HG02973 (cell line): Measurements from ENCODE around the gene SPNS1.
"Not testable (repeated sequence)": the region's sequence is repeated elsewhere in the genome, so short reads cannot be mapped to it uniquely, and the experiment has no call there.

Source experiments
- ATAC-seq: cut with Tn5 transposase; IDR thresholded peaks from one replicate; pipeline ENCODE4 v1.9.1; 2021; ENCODE audit warnings: moderate library complexity; ENCODE audit not compliant: unreplicated experiment

SPNS1 gene

DNA sequence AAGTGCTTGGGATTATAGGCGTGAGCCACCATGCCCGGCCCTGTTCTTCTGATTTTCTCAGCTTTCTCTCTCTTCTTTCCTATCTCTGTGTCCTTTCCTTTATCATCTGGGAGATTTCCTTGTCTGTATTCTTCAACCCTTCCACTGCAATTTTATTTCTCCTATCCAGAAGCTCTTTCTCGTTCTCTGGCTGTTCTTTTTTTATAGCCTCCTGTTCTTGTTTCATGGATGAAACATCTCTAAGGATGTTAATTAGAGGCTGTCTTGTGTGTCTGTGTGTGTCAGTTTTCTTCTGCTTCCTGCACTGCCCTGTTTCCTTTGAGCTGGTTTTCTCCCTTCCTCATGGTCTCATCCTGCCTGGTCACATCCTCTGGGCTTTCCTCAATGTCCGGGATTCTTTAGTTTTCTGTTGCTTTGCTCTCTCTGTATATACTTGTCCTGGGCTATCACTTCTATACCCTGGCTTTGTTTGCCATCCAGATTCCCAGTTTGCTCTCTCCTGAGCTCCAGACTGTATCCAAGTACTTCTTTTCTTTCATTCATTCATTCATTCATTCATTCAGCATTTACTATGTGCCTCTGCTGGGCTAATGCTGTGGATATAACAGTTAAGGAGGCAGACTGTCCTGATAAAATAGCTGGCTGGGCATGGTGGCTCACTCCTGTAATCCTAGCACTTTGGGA is 12.7 kb downstream of the SPNS1 start:
- no peak for ATAC-seq

- ATAC-seq: no peak
These were observed 14.8 kb downstream of the SPNS1 start for GRCh38 chr16:28989363-28989762.

DNA sequence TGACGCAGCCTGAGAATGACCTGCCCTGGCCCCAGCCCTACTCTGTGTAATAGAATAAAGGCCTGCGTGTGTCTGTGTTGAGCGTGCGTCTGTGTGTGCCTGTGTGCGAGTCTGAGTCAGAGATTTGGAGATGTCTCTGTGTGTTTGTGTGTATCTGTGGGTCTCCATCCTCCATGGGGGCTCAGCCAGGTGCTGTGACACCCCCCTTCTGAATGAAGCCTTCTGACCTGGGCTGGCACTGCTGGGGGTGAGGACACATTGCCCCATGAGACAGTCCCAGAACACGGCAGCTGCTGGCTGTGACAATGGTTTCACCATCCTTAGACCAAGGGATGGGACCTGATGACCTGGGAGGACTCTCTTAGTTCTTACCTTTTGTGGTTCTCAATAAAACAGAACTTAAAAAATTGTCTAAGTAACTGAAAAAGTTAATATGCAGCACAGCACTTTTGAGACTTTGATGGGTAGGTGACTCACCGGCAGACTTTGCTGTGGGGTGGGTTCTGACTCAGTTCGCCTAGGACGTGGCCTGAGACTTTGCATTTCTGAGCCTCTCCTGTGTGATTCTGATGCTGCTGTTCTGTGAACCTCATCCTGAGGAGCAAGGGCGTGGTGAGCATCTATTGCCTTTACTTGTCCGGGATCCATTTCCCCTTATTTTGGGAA is 15.9 kb downstream of the SPNS1 start:
- no peak for ATAC-seq

- no peak for ATAC-seq
These were observed 17.1 kb downstream of the SPNS1 start for GRCh38 chr16:28991687-28992086.

DNA sequence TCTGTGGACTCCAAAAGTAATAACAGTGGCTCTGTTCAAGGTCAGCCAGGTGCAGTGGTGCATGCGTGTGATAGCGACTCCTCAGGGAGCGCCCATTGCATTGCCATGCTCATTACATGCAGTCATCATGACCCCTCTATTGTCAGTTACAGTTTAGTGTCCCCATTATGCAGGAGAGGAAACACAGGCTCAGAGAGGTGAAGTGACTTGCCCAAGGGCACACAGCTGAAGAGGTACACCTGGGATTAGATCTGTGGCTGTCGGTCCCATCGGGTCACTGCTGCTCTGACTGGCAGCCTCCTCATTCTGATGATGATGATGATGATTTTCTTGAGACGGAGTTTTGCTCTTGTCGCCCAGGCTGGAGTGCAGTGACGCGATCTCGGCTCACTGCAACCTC is 17.9 kb downstream of the SPNS1 start:
- ATAC-seq: no peak

GRCh38 chr16:28998837-28999236 is 24.3 kb downstream of the SPNS1 start:
- no peak for ATAC-seq

GRCh38 chr16:28999577-28999976 is 25.0 kb downstream of the SPNS1 start:
- ATAC-seq: no peak

DNA sequence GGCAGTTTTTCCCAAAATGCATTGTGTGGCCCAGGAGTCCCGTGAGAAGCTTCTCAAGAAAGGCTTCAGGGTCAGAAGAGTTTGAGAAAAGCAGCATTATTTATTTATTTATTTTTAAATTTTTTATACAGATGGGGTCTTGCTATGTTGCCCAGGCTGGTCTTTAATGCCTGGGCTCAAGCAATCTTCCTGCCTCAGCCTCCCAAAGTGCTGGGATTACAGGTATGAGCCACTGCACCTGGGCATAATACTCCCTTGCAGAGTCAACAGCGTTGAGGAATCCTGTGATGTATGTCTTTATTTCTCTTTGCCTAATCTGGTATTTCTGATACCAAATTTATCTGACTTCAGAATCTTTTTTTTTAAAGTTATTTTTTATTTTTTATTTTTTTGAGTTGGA is 25.4 kb downstream of the SPNS1 start:
- no peak for ATAC-seq

DNA sequence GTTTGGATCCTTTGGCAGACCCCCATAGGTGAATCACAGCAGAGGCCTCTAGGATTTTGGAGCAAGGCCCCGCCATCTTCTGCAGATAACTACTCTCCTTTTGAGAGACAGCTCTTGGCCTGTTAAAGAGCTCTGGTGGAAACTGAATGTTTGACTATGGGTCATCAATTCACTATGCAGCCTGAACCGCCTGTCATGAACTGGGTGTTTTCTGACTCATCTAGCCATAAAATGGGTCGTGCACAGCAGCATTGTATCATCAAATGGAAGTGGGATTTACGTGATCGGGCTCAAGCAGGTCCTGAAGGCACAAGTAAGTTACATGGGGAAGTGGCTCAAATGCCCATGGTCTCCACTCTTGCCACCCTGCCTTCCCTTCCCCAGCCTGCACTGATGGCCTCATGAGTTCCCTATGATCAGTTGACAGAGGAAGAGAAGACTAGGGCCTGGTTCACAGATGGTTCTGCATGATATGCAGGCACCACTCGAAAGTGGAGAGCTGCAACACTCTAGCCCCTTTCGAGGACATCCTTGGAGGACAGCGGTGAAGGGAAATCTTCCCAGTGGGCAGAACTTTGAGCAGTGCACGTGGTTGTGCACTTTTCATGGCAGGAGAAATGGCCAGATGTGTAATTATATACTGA is 30.0 kb downstream of the SPNS1 start:
- ATAC-seq: not testable (repeated sequence)

DNA sequence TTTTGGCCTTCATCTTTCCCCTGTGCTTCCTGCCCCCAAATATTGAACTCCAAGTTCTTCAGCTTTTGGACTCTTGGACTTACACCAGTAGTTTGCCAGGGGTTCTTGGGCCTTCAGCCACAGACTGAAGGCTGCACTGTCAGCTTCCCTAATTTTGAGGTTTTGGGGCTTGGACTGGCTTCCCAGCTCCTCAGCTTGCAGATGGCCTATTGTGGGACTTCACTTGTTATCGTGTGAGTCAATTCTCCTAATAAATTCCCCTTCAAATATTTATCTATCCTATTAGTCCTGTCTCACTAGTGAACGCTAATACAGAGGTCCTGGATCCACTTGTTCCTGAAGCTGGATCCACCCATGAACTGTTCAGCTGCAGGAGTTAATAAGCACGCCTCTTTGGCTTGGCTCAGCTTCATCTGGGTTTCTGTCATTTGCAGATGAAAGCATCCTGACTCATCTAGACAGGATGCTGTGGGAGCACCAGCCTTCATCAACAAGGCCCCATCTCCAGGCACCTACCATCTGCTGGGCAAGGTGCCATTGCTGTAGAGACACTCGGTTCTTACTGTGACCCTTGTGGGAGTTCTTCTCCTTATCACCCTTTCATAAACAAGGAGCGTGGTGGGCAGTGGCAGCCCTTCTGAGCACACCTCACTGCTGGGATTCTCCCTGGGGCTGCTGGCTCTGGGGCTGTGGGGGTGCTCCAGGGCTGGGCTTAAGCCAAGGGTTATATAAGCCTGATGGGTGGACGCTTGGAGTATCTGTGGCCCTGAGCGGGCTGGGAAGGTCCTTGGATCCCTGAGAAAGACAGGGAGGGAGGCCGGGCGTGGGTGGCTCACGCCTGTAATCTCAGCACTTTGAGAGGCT is 33.4 kb downstream of the SPNS1 start:
- ATAC-seq: no peak

GRCh38 chr16:29009050-29009837 is 34.7 kb downstream of the SPNS1 start:
- ATAC-seq: no peak

DNA sequence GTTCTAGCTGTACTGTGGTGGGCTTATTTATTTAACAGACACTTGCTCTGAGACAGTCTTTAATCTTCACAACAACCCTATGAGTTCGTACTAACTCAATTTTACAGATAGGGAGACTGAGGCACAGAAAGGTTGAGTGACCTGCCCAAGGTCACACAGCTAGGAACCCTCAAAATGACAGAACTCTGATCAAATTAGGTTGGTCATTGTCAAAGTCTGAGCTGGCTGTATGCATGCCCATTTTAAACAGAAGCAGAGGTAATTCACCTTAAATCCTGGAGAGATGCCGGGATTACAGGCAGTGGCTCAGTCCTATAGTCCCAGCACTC is 35.2 kb downstream of the SPNS1 start:
- no peak for ATAC-seq

DNA sequence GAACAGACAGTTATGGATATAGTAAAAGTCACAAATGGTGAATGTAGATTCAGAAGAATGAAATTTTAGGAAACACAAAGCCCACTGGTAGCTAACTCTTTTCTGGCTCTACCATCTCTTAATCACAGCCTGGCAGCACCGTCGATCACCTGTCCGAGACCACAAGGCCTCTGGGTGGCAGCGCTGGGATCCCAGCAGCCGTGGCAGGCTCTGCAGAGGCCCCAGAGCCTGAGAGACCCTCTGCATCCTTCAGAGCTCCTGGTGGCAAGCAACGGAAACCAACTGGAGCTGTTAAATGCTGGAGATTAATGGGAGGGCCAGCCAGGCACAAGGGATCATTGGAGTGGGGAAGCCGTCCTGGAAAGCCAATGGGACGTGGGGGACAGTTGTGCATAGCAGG is 36.5 kb downstream of the SPNS1 start:
- ATAC-seq: no peak

GRCh38 chr16:29011851-29012250 is 37.3 kb downstream of the SPNS1 start:
- ATAC-seq: no peak

- no peak for ATAC-seq
These were observed 38.5 kb downstream of the SPNS1 start for GRCh38 chr16:29012913-29013553.

DNA sequence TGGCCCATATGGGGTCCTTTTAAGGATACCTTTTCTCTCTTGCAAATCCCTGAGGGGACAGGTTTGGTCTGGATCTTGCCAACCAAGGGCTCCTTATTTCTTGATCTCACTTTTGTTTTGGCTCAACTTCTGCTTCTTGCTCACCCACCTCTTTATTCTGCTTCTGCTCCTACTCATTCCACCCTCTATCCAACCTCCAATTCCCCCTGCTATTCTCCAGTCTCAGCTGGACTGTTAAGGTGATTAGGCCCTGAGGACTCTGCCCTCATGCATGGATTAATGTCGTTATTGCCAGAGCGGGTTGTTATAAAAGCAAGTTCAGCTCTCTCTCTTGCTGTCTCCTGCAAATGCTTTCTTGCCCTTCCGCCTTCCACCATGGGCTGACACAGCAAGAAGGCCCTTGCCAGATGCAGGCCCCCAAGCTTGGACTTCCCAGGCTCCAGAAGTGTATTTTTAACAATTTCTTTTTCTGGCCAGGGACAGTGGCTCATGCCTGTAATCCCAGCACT is 40.0 kb downstream of the SPNS1 start:
- ATAC-seq: no peak

- no peak for ATAC-seq
These were observed 47.6 kb downstream of the SPNS1 start for GRCh38 chr16:29022196-29022595.

DNA sequence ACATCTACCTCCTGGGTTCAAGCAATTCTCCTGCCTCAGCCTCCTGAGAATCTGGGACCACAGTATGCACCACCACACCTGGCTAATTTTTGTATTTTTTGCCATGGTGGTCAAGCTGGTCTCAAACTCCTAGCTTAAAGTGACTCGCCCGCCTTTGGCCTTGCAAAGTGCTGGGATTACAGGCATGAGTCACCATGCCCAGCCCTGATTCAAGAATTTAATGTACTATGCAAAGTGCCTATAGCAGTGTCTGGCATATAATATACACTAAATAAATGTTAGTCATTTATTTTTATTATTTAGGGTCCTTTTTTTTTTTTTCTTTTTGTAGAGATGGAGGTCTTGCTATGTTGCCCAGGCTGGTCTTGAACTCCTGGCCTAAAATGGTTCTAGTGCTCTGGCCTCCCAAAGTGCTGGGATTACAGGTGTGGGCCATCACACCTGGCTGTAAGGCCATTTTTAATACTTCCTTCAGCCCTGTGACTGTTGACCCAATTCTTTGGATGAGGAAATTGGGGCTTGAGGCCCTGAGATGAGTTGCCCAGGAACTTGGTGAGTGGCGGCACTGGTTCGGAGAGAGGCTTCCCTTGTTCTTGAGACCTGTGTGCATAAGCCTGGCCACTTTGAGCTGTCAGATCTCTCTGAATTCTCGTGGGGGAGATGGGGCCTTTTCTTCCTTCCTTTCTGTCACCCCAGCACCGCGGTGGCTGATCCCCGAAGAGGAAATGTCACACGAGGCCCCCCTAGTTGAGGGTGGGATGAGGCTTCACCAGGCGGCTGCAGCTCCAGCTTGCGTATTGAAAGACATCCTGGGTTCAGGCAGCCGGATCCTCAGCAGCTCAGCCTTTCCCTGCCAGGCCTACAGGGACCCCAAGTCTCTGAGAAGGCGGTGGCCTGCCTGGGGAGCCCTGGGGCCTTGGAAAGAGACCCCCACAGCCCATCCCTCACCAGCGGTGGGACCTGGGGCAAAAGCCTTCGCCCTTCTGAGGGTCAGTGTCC is 49.0 kb downstream of the SPNS1 start:
- no peak for ATAC-seq

DNA sequence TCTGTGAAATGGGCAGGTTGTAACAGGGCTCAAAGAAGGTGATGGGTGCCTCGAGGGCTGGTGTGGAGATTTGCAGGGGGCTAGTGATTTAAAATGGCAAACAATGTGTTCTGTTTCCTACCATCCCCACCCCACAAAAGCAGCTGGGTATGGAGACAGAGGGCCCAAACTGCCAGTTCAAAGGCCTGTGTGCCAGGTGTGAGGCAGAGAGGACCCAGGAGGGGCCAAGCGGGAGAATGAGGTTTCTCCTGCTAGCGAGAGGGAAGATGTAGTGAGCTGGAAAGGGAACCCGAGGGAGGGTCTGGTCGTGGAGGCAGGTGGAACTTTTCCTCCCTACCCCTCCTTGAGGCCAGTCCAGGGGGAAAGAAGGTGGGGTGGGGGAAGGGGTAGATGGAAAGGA is 49.7 kb downstream of the SPNS1 start:
- ATAC-seq: no peak
